GM21515 (cell line): ENCODE measurements around the gene FLNC.

Experiments
- ATAC-seq: cut with Tn5 transposase; IDR thresholded peaks from one replicate; pipeline ENCODE4 v1.9.1; 2021; ENCODE audit not compliant: unreplicated experiment

Gene FLNC

GRCh38 chr7:128801667-128802418, 28.4 kb upstream of the FLNC start:
- ATAC-seq: no peak

DNA sequence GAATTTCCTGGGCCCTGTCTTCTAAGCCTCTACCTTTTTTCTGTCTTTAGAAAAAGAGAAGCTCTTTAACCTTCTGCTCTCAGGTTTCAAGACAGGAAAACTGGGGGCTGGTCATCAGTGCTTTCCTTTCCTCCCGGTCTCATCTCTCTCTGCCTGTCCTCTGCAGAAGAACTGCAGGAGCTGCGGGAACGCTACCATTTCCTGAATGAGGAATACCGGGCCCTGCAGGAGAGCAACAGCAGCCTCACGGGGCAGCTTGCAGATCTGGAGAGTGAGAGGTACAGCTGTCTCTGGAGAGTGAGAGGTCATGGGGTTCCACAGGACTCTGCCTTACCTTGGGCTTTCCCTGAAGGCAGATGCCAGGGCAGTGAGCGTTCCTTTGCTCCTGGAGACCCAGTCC, 25.7 kb upstream of the FLNC start:
- ATAC-seq: no peak

DNA sequence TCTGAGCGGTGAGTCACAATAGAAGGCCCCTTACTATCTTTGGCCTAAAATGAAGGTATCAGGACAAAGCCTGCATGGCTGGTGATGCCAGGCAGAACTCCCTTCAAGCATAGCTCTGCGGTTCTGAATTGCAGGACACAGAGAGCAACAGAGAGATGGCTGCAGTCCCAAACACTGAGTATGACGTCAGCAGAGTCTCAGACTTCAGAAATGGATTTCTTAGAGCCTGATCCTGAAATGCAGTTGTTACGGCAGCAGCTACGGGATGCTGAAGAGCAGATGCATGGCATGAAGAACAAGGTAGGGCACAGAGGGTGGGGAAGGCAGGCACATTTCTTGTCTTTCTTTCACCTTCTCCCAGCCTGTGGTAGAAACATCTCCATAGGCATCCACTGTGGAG, 25.0 kb upstream of the FLNC start:
- ATAC-seq: no peak

GRCh38 chr7:128807191-128807590, 23.0 kb upstream of the FLNC start:
- ATAC-seq: no peak

DNA sequence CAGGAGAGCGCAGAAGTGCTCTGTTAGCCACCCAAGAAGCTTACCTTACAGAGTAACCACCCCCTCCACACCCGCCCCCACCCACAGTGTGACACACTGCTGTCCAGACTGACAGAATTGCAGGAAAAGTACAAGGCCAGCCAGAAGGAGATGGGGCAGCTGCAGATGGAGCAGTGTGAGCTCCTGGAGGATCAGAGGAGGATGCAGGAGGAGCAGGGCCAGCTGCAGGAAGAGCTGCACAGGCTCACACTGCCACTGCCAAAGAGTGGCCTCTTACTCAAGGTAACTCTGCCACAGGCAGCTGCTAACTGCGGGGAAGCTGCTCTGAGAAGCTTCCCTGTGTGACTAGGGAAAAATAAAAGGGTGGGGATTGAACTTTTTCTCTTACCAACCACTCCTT, 20.8 kb upstream of the FLNC start:
- no peak for ATAC-seq

DNA sequence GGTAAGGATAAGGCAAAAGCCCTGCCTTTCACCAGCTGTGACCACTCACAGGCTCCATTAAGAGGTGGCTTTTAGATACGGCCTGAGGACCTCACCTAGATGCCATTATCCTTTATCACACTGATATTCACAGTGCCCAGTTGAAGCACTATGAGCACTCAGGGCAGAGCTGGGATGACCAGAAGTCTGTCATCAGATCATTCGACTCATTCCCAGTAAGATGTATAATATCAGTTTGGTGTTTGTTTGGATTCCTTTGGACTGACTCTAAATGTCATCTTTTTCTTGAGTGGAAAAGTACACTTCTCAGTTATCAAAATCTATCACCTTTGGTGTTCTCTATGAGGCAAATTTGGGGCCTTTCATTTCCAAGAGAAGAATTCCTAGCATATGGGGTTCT, 19.7 kb upstream of the FLNC start:
- ATAC-seq: no peak

DNA sequence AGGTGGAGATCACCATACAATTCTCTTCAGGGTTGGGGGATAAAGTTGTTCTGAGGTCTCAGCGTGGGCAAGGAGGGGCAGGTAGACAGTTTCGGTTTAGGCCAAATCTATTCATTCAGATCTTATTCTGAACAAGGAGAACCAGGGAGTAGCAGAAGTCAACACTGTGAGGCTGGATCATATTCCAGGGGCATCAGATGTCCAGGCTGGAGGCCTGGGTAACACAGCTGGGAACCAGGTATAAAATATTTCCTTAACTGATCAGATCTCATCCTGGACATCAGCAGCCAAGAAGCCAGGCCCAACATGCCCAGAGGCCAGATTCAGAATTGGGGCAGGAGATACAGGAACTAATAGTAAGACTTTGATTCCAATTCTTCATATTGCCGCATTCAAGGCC, 19.2 kb upstream of the FLNC start:
- no peak for ATAC-seq

DNA sequence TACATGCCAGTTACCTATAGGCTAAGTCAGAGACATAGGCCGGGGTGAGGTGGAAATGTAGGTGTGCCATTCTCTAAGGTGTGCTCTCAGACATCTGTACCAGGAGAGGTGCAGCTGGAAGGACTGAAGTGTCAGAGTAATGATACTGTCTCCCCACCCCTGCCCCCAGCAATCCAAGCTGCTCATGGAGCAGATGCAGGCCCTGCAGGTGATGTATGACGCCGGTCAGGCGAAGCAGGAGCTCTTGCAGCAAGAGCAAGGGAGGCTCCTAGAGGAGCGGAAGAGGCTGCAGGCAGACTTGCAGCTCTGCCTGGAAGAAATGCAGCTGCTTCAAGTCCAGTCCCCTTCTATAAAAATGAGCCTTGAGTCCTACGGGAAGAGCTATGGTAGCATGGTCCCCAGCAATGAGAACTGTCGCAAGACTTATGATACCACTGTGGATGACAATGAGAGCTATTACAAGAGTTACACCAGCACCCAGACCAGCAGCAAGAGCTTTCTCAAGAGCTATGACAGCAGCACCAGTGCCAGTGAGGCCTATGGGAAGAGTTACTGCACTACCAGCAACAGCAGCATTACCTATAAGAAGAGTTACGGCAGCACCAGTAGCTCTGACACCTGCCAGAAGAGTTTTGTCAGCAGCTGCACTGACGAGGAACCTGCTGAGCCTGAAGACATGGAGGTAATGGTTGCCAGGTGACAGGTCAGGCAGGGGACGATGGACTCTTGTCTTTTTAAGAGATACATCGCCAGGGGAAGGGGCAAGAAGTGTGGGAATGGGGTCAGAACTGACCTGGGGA, 18.4 kb upstream of the FLNC start:
- ATAC-seq: no peak

DNA sequence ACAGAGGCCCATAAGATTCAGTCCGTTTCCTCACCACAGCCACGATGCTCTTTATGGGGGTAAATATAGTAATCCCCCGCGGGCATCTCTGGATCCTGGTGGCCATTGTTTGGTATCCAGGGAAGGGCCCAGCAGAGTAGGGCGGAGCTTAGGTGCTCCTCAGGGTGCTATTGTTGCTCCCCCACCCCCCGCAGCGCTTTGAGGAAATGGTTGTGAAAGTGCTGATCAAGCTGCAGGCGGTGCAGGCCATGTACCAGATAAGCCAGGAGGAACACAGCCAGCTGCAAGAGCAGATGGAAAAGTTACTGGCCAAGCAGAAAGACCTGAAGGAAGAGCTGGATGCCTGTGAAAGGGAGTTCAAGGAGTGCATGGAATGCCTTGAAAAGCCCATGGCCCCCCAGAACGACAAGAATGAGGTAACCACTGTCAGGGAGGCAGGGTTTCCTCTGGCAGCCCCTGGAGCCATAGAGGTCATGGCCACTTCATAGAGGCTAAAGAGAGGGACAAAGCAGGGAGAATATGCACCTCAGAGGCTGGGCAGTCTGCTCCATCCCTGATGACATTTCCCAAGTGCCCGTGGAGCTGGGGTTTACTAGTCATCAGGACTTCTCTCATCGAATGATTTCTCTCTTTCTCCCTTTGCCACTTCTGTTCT, 17.6 kb upstream of the FLNC start:
- no peak for ATAC-seq

DNA sequence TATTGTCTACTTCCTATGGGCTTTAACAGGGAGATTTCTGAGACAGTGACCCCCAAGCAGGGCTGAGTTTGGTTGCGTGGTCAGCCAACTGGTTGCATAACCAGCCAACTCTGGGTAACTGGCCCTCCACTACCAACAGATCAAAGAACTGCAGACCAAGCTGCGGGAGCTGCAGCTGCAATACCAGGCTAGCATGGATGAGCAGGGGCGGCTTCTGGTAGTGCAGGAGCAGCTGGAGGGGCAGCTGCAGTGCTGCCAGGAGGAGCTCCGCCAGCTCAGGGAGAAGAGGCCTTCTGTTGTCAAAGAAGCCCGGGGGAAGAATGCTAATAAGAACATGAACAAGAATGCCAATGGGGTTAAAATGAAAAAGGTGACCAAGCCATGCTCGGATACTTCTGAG, 15.7 kb upstream of the FLNC start:
- ATAC-seq: no peak

GRCh38 chr7:128815289-128815942, 14.8 kb upstream of the FLNC start:
- no peak for ATAC-seq

- ATAC-seq: no peak
Observed at GRCh38 chr7:128818694-128819093, 11.5 kb upstream of the FLNC start.

- no peak for ATAC-seq
Observed at GRCh38 chr7:128821724-128822123, 8.5 kb upstream of the FLNC start.

DNA sequence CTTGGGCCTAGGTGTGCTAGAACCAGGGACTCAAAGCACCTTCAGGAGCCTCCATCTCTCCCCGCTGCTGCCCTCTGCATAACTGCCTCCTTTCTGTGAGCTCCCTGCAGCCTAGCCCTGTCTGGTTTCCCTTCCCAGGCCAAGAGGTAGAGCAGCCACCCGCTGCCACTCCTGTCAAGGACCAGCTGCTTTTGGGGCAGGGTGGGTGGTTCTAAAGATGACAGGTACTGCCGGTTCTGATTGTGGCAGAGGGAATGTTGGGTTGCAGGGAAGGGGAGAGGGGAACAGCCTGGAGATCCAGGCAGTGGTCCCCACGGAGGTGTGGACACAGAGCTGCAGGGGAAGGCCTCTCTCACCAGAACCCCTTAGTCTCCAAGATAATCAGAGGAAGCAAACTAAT, 3.7 kb upstream of the FLNC start:
- no peak for ATAC-seq

DNA sequence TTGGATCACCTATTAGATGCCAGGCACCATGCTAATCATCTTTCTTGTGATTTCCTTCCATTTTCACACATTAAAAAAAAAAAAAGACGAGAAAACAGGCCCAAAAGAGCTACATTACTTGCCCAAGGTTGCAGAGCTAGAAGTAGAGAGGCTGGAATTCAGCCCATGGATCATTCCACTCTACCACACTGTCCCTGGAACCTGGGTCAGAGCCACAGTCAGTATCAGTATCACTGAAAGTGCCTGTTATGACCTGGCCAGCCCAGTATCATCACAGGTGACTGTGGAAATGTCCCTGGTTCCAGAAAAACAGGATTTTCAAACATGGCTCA, 3.3 kb upstream of the FLNC start:
- ATAC-seq: no peak

DNA sequence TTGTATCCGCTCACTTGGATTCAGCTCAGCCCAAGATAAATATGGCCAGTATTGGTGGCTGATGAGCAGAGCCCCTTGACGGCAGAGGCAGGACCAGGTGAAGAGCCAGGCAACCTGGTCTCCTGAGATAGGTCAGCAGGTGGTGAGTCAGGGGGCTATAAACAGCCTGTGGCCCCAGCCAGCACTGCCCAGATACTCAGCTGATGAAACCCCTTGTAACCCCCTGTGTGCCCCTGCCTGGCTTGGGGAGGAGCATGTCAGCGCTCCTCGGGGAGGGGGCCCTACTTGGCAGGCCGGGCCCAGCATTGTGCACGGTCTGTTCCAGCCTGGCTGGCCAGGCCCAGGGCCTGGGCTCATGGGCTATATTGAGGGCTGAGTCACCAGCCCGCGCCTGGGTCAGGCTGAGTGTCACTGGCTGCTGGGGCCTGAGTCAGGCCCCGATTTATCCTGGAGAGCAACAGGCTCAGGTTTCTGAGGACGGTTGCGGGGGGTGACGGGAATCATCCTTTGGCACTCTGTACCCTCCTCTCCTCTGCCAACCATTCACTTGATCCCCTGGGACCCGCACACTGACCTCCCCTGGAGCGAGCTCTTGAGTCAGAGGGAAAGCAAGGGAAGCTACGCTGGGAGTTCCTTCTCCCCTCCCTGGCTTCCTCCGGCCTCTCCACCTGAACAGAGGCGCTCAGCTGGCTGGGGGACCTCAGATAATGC, 2.8 kb upstream of the FLNC start:
- ATAC-seq: no peak

GRCh38 chr7:128827971-128828711, 2.1 kb upstream of the FLNC start:
- ATAC-seq: no peak

GRCh38 chr7:128829391-128830166, 627 bp upstream of the FLNC start:
- no peak for ATAC-seq

GRCh38 chr7:128831178-128831993, 1.2 kb downstream of the FLNC start:
- no peak for ATAC-seq
